NOMO-1 (cell line): ENCODE results near the gene ABCC1.
"Not testable (repeated sequence)": the region's sequence is repeated elsewhere in the genome, so short reads cannot be mapped to it uniquely, and the experiment has no call there.

ENCODE experiments used
- DNase-seq, 2 experiments: peaks; one replicate each; lab custom pipeline; 2025; ENCODE audit not compliant: unreplicated experiment in 2 of 2; lab: John Stamatoyannopoulos, UW

The ABCC1 gene

DNA sequence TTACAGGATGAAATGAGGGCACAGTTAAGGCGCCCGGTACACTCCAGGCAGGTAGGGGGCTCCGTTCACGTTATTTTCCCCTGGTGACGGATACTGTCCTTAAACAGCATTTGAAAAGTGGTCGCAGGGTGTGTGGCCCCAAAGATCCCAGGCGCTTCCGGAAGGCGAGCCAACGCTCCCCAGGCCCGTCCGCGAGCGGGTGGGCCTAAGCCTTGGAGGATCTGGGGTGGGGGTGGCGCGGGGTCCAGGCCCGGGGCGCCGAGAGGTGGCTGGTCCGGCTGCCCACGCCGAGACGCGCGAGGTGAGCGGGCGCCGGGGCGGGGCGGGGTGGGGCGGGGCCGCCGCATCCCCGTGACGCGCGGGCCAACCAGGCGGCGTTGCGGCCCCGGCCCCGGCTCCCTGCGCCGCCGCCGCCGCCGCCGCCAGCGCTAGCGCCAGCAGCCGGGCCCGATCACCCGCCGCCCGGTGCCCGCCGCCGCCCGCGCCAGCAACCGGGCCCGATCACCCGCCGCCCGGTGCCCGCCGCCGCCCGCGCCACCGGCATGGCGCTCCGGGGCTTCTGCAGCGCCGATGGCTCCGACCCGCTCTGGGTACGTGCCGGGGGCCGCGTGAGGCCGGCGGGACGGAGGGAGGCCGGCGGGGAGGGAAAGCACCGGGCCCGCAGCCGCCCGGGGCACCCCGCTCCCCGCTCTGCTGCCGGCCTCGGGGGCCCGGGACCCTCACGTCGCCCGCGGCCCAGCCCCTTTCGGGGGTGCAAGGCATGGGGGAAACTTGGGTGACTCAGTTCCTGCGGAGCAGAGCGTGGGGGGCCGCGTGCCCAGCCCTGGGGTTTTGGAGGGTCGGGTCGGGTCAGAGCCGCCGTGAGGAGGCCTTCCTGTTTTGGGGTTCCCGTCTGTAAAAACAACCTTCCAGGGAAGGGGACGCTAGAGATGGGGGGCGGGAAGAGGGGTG lies at the start of gene ABCC1:
Gene ABCC1, plus strand, starts transcription at position 407 of the 951 bp plus-strand sequence. Its CDS starts 136 bp downstream, at position 543.
- peak; percentile 20 to 41 for DNase-seq

DNA sequence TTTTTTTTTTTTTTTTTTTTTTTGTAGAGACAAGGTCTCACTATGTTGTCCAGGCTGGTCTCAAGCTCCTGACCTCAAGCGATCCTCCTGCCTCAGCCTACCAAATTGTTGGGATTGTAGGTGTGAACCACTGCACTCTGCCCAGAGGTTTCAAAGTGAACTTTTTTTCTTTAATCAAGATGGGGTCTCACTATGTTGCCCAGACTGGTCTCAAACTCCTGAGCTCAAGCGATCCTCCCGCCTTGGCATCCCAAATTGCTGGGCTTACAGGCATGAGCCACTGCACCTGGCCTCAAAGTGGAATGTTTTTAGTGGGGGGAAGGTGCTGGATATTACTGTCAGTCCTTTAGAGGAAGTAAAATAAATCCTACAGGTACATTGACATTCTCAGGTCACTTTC lies 49.1 kb upstream of the ABCC1 start:
- no peak for DNase-seq

DNA sequence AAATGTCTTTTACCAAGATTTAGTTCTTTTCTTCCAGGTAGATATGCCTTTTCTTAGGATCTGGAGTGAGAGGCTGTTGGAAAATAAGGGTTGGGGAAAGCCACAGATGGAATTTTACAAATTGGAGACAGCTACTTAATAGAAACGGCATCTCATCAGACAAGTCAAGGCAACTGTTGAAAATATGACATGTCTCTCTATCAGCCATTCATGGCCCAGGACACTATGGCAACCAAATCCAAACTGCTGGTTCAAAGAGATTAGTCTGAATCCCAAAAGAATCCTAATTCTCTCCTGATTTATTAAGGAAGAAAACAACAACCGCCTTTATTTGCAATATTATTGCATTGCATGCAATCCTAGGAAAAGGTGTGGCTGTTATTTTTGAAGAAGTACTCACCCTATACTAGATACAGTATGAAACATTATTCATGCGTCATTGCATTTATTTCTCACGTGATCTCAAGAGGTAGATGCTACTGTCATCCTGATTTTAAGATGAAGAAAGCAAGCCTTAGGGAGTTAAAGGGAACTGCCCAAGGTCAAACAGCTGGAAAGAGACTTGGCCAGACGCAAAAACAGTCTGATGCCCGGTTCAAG lies 48.4 kb upstream of the ABCC1 start:
- no peak for DNase-seq

DNA sequence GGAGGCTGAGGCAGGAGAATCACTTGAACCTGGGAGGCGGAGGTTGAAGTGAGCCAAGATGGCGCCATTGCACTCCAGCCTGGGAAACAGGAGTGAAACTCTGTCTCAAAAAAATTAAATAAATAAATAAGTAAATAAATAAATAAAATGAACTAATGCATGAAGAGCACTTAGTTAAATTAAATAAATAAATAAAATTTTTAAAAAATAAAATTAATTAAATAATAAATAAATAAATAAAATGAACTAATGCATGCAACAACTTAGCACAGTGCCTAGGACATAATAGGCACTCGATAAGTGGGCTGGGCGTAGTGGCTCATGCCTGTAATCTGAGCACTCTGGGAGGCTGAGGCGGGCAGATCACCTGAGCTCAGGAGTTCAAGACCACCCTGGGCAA lies 45.5 kb upstream of the ABCC1 start:
- DNase-seq = no peak

DNA sequence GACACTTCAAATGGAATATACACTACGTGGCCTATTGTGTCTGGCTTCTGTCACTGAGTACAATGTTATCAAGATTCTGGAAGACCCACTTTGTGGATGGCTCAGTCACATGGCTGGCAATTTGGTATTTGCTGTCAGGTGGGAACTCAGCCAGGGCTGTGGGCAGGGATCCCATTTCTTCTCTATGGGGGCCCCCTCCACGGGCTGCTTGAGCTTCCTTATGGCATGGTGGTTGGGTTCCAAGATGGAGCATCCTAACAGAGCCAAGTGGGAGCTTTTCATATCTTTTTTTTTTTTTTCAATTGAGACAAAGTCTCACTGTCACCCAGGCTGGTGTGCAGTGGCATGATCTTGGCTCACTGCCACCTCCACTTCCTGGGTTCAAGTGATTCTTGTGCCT lies 43.0 kb upstream of the ABCC1 start:
- no peak for DNase-seq

DNA sequence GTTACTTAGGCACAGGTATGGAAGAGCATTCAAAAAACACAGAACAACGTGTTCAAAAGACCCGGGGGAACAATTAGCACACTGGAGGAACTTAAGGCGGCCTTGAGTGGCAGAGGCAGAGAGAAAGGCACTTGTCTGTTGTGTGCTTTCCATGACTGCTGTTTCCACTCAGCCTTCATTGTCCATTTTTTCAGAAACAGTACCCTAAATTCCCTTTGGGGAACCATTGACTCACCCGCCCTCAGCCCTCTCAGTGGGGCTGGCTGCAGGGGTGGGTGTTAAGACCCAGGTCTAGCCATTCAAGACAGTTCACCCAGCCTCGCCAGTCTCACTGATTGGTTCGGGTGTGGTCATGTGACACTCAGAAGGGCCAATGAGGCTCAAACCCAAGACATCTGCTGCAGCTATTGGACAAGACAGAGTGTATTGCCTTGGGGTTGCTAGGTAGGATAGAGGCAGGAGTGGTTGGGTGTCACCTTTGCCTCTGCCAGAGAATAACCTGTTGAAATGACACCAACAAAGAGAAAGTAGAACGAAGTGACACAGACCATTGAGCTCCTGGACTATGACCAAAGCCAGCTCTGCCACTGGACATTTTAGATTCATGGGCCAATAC lies 41.4 kb upstream of the ABCC1 start:
- DNase-seq = no peak

DNA sequence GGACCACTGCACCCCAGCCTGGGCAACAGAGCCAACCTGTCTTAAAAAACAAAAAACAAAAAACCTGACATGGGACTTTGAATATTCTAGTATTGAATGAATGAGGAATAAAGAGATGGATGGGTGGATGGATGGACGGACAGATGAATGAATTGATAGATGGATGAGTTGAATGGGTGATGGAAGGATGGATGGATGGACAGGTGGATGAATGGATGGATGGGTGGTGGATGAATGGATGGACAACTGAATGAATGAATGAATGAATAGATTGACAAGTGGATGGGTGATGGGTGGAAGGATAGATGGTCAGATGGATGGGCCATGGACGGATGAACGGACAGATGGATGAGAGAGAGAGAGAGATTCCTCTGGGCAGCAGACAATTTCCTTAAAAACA lies 38.2 kb upstream of the ABCC1 start:
- DNase-seq = no peak

DNA sequence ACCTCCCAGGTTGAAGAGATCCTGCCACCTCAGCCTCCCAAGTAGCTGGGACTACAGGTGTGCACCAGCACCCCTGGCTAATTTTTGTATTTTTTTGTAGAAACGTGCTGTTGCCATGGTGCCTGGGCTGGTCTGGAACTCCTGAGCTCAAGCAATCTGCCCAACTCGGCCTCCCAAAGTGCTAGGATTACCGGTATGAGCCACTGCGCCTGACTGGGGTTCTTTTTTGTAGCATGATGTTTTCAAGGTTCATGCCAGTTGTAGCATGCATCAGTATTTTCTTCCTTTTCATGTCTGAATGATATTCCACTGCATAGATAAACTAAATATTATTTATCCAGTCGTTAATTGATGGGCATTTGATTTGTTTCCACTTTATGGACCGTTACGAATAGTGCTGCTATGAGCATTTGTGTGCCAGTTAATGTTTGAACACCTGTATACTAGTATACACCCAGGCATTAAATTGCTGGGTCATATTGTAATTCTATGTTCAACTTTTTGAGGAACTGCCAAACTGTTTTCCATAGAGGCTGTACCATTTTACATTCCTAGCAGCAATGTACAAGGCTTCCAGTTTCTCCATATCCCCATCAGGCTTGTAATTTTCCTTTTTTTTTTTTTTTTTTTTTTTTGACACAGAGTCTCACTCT lies 36.2 kb upstream of the ABCC1 start:
- no peak for DNase-seq

DNA sequence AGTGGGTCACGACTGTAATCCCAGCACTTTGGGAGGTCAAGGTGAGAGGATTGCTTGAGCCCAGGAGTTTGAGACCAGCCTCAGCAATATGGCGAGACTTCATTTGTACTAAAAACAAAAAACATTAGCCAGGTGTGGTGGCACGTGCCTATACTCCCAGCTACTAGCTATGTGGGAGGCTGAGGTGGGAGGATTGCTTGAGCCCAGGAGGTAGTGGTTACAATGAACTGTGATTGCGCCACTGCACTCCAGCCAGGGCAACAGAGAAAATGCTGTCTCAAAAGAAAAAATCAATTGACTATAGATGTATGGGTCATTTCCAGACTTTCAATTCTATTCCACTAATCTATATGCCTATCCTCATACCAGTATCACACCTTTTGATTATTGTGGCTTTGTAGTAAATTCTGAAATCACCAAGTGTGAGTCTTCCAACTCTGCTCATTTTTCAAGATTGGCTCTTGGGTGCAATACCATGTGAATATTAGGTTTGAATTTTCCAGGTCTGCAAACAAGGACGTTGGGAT lies 33.8 kb upstream of the ABCC1 start:
- no peak for DNase-seq

DNA sequence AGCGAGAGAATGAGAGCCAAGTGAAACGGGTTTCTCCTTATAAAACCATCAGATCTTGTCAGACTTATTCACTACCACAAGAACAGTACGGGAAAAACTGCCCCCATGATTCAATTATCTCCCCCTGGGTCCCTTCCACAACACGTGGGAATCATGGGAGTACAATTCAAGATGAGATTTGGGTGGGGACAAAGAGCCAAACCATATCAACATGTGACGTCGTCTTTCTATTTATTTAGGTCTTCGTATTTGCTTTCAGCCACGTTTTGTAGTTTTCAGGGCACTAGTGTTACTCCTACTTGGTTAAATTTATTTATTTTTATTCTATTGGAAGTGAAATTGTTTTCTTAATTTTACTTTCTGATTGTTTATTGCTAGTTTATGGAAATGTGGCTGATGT lies 33.1 kb upstream of the ABCC1 start:
- no peak for DNase-seq

DNA sequence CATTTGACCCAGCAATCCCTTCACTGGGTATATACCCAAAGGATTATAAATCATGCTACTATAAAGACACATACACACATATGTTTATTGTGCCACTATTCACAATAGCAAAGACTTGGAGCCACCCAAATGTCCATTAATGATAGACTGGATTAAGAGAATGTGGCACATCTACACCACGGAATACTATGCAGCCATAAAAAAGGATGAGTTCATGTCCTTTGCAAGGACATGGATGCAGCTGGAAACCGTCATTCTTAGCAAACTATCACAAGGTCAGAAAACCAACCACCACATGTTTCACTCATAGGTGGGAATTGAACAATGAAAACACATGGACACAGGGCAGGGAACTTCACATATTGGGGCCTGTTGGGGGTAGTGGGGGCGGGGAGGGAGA lies 31.1 kb upstream of the ABCC1 start:
- not testable (repeated sequence) for DNase-seq

DNA sequence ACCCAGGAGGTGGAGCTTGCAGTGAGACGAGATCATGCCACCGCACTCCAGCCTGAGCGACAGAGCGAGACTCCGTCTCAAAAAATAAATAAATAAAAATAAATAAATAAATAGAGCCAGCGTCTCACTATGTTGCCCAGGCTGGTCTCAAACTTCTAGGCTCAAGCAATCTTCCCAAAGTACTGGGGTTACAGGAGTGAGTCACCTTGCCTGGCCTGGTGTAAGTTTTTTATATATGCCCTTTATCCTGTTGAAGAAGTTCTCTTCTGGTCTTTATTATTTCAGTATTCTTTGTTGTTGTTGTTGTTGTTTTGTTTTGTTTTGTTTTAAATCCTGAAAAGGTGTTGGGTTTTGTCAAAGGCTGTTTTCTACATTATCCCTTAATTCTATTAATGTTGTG lies 30.1 kb upstream of the ABCC1 start:
- no peak for DNase-seq

DNA sequence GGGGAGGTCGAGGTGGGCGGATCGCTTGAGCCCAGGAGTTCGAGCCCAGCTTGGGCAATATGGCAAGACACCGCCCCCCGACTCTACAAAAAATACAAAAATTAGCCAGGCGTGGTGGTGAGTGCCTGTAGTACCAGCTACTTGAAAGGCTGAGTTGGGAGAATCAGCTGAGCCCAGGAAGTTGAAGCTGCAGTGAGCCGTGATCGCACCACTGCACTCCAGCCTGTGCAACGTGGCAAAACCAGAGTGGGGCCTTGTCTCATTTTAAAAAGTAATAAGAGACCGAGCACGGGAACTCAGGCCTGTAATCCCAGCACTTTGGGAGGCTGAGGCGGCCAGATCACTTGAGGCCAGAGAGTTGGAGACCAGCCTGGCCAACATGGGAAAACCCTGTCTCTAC lies 24.4 kb upstream of the ABCC1 start:
- no peak for DNase-seq

DNA sequence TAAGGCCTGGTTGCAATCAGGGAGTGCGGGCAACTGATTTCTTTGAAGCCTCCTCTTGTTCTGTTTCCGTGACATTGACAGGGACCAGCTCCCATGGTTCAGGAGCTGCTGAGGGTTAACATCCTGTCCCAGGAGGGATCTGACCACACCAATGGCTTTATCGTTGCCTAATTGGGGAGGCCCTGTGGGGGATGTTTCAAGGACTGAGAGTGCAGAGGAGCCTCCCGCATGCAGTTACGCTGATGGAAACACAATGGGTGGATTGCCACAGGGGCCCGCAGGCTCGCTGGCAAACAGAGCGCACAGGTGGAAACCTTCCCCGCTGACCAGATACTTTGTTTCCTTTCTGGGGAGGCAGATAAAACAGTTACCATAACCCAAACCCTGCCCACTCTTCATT lies 23.8 kb upstream of the ABCC1 start:
- no peak for DNase-seq

DNA sequence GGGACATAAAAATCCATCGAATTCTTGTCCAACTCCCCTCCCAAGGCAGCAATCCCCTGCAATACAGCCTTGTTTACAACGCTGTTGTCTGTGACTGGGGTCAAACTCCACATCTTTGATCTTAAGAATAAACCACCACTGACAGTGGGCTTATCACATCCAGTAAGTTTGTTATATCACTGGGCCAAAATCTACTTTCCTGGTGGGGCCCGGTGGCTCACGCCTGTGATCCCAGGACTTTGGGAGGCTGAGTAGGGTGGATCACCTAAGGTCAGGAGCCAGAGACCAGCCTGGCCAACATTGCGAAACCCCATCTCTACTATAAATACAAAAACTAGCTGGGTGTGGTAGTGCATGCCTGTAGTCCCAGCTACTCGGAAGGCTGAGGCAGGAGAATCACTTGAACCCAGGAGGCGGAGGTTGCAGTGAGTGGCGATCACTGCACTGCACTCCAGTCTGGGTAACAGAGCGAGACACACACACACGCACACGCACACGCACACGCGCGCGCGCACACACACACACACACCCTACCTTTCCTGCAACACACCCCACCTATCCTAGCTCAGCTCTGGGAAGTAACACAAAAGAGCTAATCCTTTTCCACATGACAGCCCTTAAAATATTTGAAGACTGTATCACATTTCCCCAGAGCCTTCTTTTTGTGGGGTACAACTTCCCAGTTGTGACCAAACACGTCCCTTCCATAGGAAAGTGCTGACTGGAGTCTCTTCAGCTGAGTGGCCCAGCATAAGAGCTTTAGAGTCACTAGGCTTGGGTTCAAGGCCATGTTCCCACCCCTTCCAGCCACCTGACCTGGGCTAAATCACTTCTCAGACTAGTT lies 20.9 kb upstream of the ABCC1 start:
- DNase-seq = no peak

DNA sequence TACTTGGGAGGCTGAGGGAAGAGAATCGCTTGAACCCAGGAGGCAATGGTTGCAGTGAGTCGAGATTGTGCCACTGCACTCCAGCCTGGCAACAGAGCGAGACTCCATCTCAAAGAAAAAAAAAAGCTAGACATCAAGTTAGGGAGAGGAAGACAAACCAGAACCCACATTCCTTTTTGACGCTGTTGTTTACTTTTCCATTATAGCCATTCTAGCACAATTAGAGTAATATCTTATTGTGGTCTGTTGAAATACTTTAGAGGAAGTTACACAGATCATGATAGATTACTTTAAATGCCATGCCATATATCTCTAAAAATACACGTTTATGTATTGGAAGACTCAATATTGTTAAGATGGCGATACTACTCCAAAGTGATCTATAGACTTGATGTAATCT lies 16.5 kb upstream of the ABCC1 start:
- DNase-seq = peak in 1 of 2 experiments; percentile 65

DNA sequence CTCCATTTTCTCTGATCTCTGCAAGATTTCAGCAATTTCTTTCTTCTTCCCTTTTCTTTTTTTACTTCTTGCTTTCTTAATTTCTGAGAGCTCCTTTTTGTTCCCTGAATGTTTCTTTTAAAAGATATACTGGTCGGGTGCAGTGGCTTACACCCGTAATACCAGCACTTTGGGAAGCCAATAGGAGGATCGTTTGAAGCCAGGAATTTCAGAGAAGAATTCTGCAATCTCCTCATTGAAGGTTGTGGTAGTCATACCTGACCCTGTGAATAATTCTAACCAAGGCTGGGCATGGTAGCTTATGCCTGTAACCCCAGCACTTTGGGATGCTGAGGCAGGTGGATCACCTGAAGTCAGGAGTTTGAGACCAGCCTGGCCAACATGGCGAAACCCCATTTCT lies 15.6 kb upstream of the ABCC1 start:
- DNase-seq = peak in 1 of 2 experiments; percentile 32

DNA sequence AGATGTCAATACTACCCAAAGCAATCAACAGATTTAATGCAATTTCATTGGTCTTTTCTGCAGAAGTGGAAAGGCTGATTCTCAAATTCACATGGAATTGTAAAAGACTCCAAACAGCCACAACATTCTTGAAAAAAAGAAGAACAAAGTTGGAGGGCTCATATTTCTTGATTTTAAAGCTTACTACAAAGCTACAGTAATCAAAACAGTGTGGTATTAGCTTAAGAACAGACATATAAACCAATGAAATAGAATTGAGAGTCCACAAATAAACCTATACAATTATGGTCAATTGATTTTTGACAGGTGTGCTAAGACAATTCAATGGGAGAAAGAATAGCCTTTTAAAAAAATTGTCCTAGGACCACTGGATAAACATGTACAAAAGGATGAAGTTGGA lies 14.4 kb upstream of the ABCC1 start:
- no peak for DNase-seq

DNA sequence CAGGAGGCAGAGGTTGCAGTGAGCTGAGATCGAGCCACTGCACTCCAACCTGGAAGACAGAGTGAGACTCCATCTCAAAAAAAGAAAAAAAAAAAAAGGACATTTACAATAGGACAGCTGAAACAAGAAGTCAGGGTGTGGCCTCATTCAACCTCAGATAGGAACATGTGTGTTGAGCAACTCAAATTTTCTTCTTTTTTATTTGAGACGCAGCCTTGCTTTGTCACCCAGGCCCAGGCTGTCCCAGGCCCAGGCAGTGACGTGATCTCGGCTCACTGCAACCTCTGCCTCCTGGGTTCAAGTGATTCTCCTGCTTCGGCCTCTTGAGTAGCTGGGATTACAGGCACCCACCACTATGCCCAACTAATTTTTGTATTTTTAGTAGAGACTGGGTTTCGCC lies 12.6 kb upstream of the ABCC1 start:
- DNase-seq = peak; percentile 63 to 87
